Neural cell (in vitro differentiated cells): Measurements from ENCODE around the gene MEX3D. TPM values are rescaled to one million over a fixed set of nuclear protein-coding genes. Genes with fewer than 3 reads are reported as not detected.

Experiments
- H2AFZ ChIP-seq: fragments of 200-600, 300-800 bp; sonication (generic), shearing (Covaris generic); 2 replicates; pipeline ENCODE4 v1.6.0; 2014; ENCODE audit warnings: low read depth, mild to moderate bottlenecking, antibody characterized with exemption, low read length, moderate library complexity
- H3F3A ChIP-seq: fragments of 200-600 bp; shearing (Covaris generic); 2 replicates; pipeline ENCODE4 v1.6.1; 2016; ENCODE audit warnings: mild to moderate bottlenecking, moderate library complexity, mixed read lengths, antibody characterized with exemption, low read length; ENCODE audit not compliant: insufficient read depth, poor library complexity, severe bottlenecking
- H3K27ac ChIP-seq: fragments of 200-600, 300-800 bp; sonication (generic), shearing (Covaris generic); 2 replicates; pipeline ENCODE4 v1.5.1; 2014; ENCODE audit warnings: mild to moderate bottlenecking, low read length, moderate library complexity
- H3K27me3 ChIP-seq: fragments of 300-800, 200-600 bp; sonication (generic), shearing (Covaris generic); 2 replicates; pipeline ENCODE4 v1.6.0; 2014; ENCODE audit warnings: mild to moderate bottlenecking, low read depth, low read length, moderate library complexity; ENCODE audit not compliant: insufficient read depth
- H3K36me3 ChIP-seq: fragments of 300-800, 200-600 bp; sonication (generic), shearing (Covaris generic); 2 replicates; pipeline ENCODE4 v1.5.1; 2014; ENCODE audit warnings: mild to moderate bottlenecking, antibody characterized with exemption, low read length, moderate library complexity; ENCODE audit not compliant: insufficient read depth
- H3K4me2 ChIP-seq: fragments of 300-800, 200-600 bp; sonication (generic), shearing (Covaris generic); 2 replicates; pipeline ENCODE4 v1.6.0; 2014; ENCODE audit warnings: mild to moderate bottlenecking, low read length
- H3K4me3 ChIP-seq: fragments of 300-800, 200-600 bp; sonication (generic), shearing (Covaris generic); 2 replicates; pipeline ENCODE4 v1.5.1; 2014; ENCODE audit warnings: mild to moderate bottlenecking, low read length, moderate library complexity
- H3K79me2 ChIP-seq: fragments of 200-600 bp; shearing (Covaris generic); replicated peaks from 2 replicates; pipeline ENCODE4 v1.6.0; 2014; ENCODE audit warnings: mild to moderate bottlenecking, low read length, moderate library complexity; ENCODE audit not compliant: insufficient read depth
- H3K9ac ChIP-seq: fragments of 300-800, 200-600 bp; sonication (generic), shearing (Covaris generic); 2 replicates; pipeline ENCODE4 v1.6.1; 2016; ENCODE audit warnings: mild to moderate bottlenecking, low read length, mixed read lengths
- H3K9me2 ChIP-seq: fragments of 200-600 bp; shearing (Covaris generic); 2 replicates; pipeline ENCODE4 v1.6.1; 2016; ENCODE audit warnings: mild to moderate bottlenecking, low read length, mixed read lengths; ENCODE audit not compliant: insufficient read depth
- H3K9me3 ChIP-seq: fragments of 200-600, 300-800 bp; sonication (generic), shearing (Covaris generic); 2 replicates; pipeline ENCODE4 v1.6.1; 2016; ENCODE audit warnings: mild to moderate bottlenecking, mixed run types, low read length, moderate library complexity, mixed read lengths
- H4K20me1 ChIP-seq: fragments of 200-600 bp; shearing (Covaris generic); 2 replicates; pipeline ENCODE4 v1.6.1; 2016; ENCODE audit warnings: mild to moderate bottlenecking, mixed run types; ENCODE audit not compliant: insufficient read depth
- CTCF ChIP-seq: fragments of 450-650 bp; IDR thresholded peaks from 2 replicates; pipeline ENCODE4 v1.5.1; 2014; ENCODE audit warnings: antibody characterized with exemption, mild to moderate bottlenecking, moderate library complexity; ENCODE audit not compliant: poor library complexity, severe bottlenecking
- EP300 ChIP-seq: fragments of 450-650 bp; conservative IDR thresholded peaks from 2 replicates; pipeline ENCODE4 v1.6.1; 2014; ENCODE audit warnings: antibody characterized with exemption, mild to moderate bottlenecking, moderate library complexity; ENCODE audit not compliant: poor library complexity, severe bottlenecking
- EZH2 ChIP-seq: fragments of 200-600, 300-800 bp; shearing (Covaris generic), sonication (generic); IDR thresholded peaks from 2 replicates; pipeline ENCODE4 v1.6.1; 2014; ENCODE audit warnings: antibody characterized with exemption, low read length, borderline replicate concordance, mild to moderate bottlenecking; ENCODE audit not compliant: insufficient read depth, poor library complexity, severe bottlenecking
- MXI1 ChIP-seq: fragments of 450-650 bp; conservative IDR thresholded peaks from 2 replicates; pipeline ENCODE4 v1.6.1; 2014; ENCODE audit warnings: antibody characterized with exemption, mild to moderate bottlenecking; ENCODE audit not compliant: poor library complexity, severe bottlenecking
- POLR2AphosphoS5 ChIP-seq: IDR thresholded peaks from 2 replicates; pipeline ENCODE4 v1.6.1; 2012
- RAD21 ChIP-seq: fragments of 450-650 bp; conservative IDR thresholded peaks from 2 replicates; pipeline ENCODE4 v1.6.1; 2014; ENCODE audit warnings: antibody characterized with exemption, mild to moderate bottlenecking, moderate library complexity
- REST ChIP-seq: IDR thresholded peaks from 2 replicates; pipeline ENCODE4 v1.6.1; 2012; ENCODE audit warnings: borderline replicate concordance
- SMC3 ChIP-seq: fragments of 450-650 bp; conservative IDR thresholded peaks from 2 replicates; pipeline ENCODE4 v1.6.1; 2014; ENCODE audit warnings: antibody characterized with exemption, mild to moderate bottlenecking, moderate library complexity; ENCODE audit not compliant: poor library complexity
- TAF1 ChIP-seq: IDR thresholded peaks from 2 replicates; pipeline ENCODE4 v1.6.1; 2012; ENCODE audit warnings: low read depth
- polyA plus RNA-seq: library from polyadenylated mRNA; depleted of rRNA; stranded (reverse); fragments of >200 nt; gene quantifications from 2 replicates; pipeline ENCODE4 v1.2.3, GENCODE V29; 2014

MEX3D gene
- polyA plus RNA-seq, 1 donor from 2014 or later = 20.8 TPM

- no peaks in the 10 kb centered on the region for H3F3A ChIP-seq
- TF ChIP-seq CTCF = no peak
- TF ChIP-seq POLR2AphosphoS5 = no peak
- TF ChIP-seq REST = no peak
- no peak for TF ChIP-seq SMC3
- no peak for TF ChIP-seq RAD21
- no peak for TF ChIP-seq EZH2
- no peaks in the 10 kb centered on the region for H4K20me1 ChIP-seq
- no peak overlapping the region for H3K4me3 ChIP-seq
- H3K79me2 ChIP-seq = peaks cover 19% of the 10 kb centered on the region
- H3K9me2 ChIP-seq = no peaks in the 10 kb centered on the region
- H3K27me3 ChIP-seq = no peaks in the 10 kb centered on the region
- no peak overlapping the region for H3K9ac ChIP-seq
- H3K9me3 ChIP-seq = no peaks in the 10 kb centered on the region
- H2AFZ ChIP-seq = no peak overlapping the region
- H3K36me3 ChIP-seq = no peaks in the 10 kb centered on the region
- H3K27ac ChIP-seq = no peak overlapping the region
- H3K4me2 ChIP-seq = no peak overlapping the region
Observed at GRCh38 chr19:1570836-1571235, 2.7 kb upstream of the MEX3D start.

DNA sequence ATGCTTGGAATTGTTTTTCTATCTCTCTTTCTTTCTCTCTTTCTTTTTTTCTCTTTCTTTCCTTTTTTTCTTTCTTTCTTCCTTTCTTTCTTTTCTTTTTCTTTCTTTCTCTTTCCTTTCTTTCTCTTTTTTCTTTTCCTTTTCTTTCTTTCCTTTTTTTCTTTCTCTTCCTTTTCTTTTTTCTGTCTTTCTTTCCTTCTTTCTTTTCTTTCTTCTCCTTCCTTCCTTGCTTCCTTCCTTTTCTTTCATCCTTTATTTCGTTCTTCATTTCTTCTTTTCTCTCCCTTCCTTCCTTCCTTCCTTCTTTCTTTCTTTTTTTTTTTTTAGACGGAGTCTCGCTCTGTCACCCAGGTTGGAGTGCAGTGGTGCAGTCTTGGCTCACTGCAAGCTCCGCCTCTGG is 1.9 kb upstream of the MEX3D start:
- Histone ChIP-seq H3F3A (no peaks in the 10 kb centered on the region), H3K27ac (no peak overlapping the region), H3K9me2 (no peaks in the 10 kb centered on the region), H3K4me3 (no peak overlapping the region), H3K9ac (no peak overlapping the region), H3K79me2 (peaks cover 28% of the 10 kb centered on the region), H3K27me3 (no peaks in the 10 kb centered on the region), H3K9me3 (no peaks in the 10 kb centered on the region), H3K36me3 (no peaks in the 10 kb centered on the region), H2AFZ (no peak overlapping the region), H4K20me1 (peaks cover under 1% of the 10 kb centered on the region), H3K4me2 (no peak overlapping the region)
- TF ChIP-seq TAF1 = no peak
- no peak for TF ChIP-seq POLR2AphosphoS5
- TF ChIP-seq CTCF = no peak
- TF ChIP-seq MXI1 = no peak
- no peak for TF ChIP-seq RAD21
- TF ChIP-seq REST = no peak
- no peak for TF ChIP-seq EP300
- TF ChIP-seq EZH2 = no peak
- no peak for TF ChIP-seq SMC3
